ENCODE measurements around the gene PRMT5. TPM values are rescaled to one million over a fixed set of nuclear protein-coding genes. Genes with fewer than 3 reads are reported as not detected.

The PRMT5 gene
- polyA plus RNA-seq, 1 donor (not counting 4 experiments of a cell fraction or from before 2014, with no cell fraction given), result 241 TPM

DNA sequence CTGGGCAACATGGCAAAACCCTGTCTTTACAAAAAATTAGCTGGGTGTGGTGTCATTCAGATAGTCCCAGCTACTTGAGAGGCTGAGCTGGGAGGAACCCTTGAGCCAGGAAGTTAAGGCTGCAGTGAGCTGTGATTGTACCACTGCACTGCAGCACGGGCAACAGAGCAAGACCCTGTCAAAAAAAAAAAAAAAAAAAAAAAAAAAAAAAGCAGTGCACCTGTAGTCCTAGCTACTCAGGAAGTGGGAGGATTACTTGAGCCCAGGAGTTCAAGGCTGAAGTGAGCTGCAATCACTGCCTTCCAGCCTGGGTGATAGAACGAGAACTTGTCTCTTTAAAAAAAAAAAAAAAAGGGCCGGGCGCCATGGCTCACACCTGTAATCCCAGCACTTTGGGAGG, 40.5 kb downstream of the PRMT5 start:
- no peaks in the 10 kb centered on the region for H3K9me1 ChIP-seq (ENCODE audit: control insufficient read depth, extremely low read depth, insufficient read depth, low read length)
- H3K27ac ChIP-seq (ENCODE audit: control insufficient read depth, insufficient read depth, low read length), result no peak overlapping the region
- FAIRE-seq, result no peak
- dilution Hi-C loops (cut with MboI; ENCODE audit: extremely low pct_ligation_motif_present, low sequenced_read_pairs), result no loop called here
- no peak overlapping the region for H3K9ac ChIP-seq (ENCODE audit: control insufficient read depth, extremely low read depth, insufficient read depth, low read length)
- H2AFZ ChIP-seq (ENCODE audit: control insufficient read depth, low read length), result no peak overlapping the region
- H3K27me3 ChIP-seq (ENCODE audit: control insufficient read depth, extremely low read depth, insufficient read depth, low read length), result no peaks in the 10 kb centered on the region
- DNase-seq (ENCODE audit: low read depth, low spot score), result no peak
- H4K20me1 ChIP-seq (ENCODE audit: control insufficient read depth, extremely low read depth, insufficient read depth, low read length), result no peaks in the 10 kb centered on the region
- H3K4me2 ChIP-seq (ENCODE audit: control insufficient read depth, extremely low read depth, insufficient read depth, low read depth, low read length), result no peak overlapping the region
- H3K4me3 ChIP-seq (ENCODE audit: control insufficient read depth in 2 of 3, extremely low read depth in 1 of 3, insufficient read depth in 2 of 3, low read depth in 1 of 3, low read length in 3 of 3), result no peak overlapping the region
- no peaks in the 10 kb centered on the region for H3K9me3 ChIP-seq (ENCODE audit: control insufficient read depth, low read depth, low read length)
- H3K79me2 ChIP-seq (ENCODE audit: control insufficient read depth, insufficient read depth, low read length), result no peaks in the 10 kb centered on the region
- H3K4me1 ChIP-seq (ENCODE audit: control insufficient read depth, extremely low read depth, insufficient read depth, low read length), result peaks cover 18% of the 10 kb centered on the region
- no peaks in the 10 kb centered on the region for H3K36me3 ChIP-seq (ENCODE audit: control insufficient read depth in 2 of 2, extremely low read depth in 1 of 2, insufficient read depth in 2 of 2, low read length in 2 of 2)
- TF ChIP-seq, protein P1, sequence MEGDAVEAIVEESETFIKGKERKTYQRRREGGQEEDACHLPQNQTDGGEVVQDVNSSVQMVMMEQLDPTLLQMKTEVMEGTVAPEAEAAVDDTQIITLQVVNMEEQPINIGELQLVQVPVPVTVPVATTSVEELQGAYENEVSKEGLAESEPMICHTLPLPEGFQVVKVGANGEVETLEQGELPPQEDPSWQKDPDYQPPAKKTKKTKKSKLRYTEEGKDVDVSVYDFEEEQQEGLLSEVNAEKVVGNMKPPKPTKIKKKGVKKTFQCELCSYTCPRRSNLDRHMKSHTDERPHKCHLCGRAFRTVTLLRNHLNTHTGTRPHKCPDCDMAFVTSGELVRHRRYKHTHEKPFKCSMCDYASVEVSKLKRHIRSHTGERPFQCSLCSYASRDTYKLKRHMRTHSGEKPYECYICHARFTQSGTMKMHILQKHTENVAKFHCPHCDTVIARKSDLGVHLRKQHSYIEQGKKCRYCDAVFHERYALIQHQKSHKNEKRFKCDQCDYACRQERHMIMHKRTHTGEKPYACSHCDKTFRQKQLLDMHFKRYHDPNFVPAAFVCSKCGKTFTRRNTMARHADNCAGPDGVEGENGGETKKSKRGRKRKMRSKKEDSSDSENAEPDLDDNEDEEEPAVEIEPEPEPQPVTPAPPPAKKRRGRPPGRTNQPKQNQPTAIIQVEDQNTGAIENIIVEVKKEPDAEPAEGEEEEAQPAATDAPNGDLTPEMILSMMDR (optimal IDR thresholded peaks at IDR 0.05 in 1 of 3, IDR thresholded peaks at IDR 0.05 in 1 of 3, conservative IDR thresholded peaks at IDR 0.05 in 1 of 3; ENCODE audit: extremely low read depth in 1 of 3, insufficient read depth in 2 of 3, low read length in 3 of 3), result no peak
- no peak for TF ChIP-seq EZH2 (IDR thresholded peaks at IDR 0.05; ENCODE audit: low read length)

DNA sequence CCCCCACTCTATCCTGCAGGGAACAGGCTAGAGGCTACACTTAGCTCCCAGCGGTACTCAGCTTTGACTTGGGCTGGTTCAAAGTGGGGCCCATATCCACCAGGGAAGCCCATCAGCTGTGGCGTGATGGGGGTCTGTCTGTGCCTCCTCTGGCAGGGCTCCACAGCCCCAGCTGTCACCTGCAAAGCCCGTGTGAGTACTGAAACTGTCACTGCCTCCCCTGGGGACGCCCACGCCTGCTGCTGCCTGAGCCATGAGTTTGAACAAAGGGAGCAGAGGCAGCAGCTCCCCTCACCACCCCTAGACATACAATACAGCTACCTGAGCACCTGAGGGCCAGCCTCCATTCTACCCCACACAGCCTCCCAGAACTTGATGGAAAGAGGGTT, 41.2 kb downstream of the PRMT5 start:
- no peaks in the 10 kb centered on the region for H3K27me3 ChIP-seq (ENCODE audit: control insufficient read depth, extremely low read depth, insufficient read depth, low read length)
- H3K27ac ChIP-seq (ENCODE audit: control insufficient read depth, insufficient read depth, low read length), result no peak overlapping the region
- no peak overlapping the region for H2AFZ ChIP-seq (ENCODE audit: control insufficient read depth, low read length)
- peak overlapping the region in 2 of 3 experiments; percentile 64 for H3K4me3 ChIP-seq (ENCODE audit: control insufficient read depth in 2 of 3, extremely low read depth in 1 of 3, insufficient read depth in 2 of 3, low read depth in 1 of 3, low read length in 3 of 3)
- no peaks in the 10 kb centered on the region for H3K9me1 ChIP-seq (ENCODE audit: control insufficient read depth, extremely low read depth, insufficient read depth, low read length)
- no peak for TF ChIP-seq EZH2 (IDR thresholded peaks at IDR 0.05; ENCODE audit: low read length)
- TF ChIP-seq, protein P1 (optimal IDR thresholded peaks at IDR 0.05 in 1 of 3, IDR thresholded peaks at IDR 0.05 in 1 of 3, conservative IDR thresholded peaks at IDR 0.05 in 1 of 3; ENCODE audit: extremely low read depth in 1 of 3, insufficient read depth in 2 of 3, low read length in 3 of 3), result no peak
- H4K20me1 ChIP-seq (ENCODE audit: control insufficient read depth, extremely low read depth, insufficient read depth, low read length), result no peaks in the 10 kb centered on the region
- DNase-seq (ENCODE audit: low read depth, low spot score) (no peak), FAIRE-seq (no peak)
- dilution Hi-C loops (cut with MboI; ENCODE audit: extremely low pct_ligation_motif_present, low sequenced_read_pairs), result no loop called here
- peak overlapping the region; percentile 62 for H3K4me2 ChIP-seq (ENCODE audit: control insufficient read depth, extremely low read depth, insufficient read depth, low read depth, low read length)
- no peaks in the 10 kb centered on the region for H3K9me3 ChIP-seq (ENCODE audit: control insufficient read depth, low read depth, low read length)
- no peaks in the 10 kb centered on the region for H3K36me3 ChIP-seq (ENCODE audit: control insufficient read depth in 2 of 2, extremely low read depth in 1 of 2, insufficient read depth in 2 of 2, low read length in 2 of 2)
- peaks cover 18% of the 10 kb centered on the region for H3K4me1 ChIP-seq (ENCODE audit: control insufficient read depth, extremely low read depth, insufficient read depth, low read length)
- no peak overlapping the region for H3K9ac ChIP-seq (ENCODE audit: control insufficient read depth, extremely low read depth, insufficient read depth, low read length)
- no peaks in the 10 kb centered on the region for H3K79me2 ChIP-seq (ENCODE audit: control insufficient read depth, insufficient read depth, low read length)
